HG03060 (cell line): Measurements from ENCODE around the gene KCNK16.

ENCODE experiments used
- ATAC-seq: cut with Tn5 transposase; IDR thresholded peaks from one replicate; pipeline ENCODE4 v1.9.1; 2021; ENCODE audit warnings: low read depth, moderate number of reproducible peaks; ENCODE audit not compliant: unreplicated experiment

The KCNK16 gene

GRCh38 chr6:39281312-39281980 is 41.1 kb downstream of the KCNK16 start:
- no peak for ATAC-seq

- no peak for ATAC-seq
Observed at GRCh38 chr6:39280247-39280731, 42.2 kb downstream of the KCNK16 start.

- ATAC-seq = no peak
Observed at GRCh38 chr6:39279539-39279938, 43.0 kb downstream of the KCNK16 start.

GRCh38 chr6:39276379-39276995 is 46.0 kb downstream of the KCNK16 start:
- ATAC-seq = no peak

- ATAC-seq = no peak
Observed at GRCh38 chr6:39274903-39275302, 47.6 kb downstream of the KCNK16 start.

- ATAC-seq = no peak
Observed at GRCh38 chr6:39274471-39274870, 48.0 kb downstream of the KCNK16 start.

GRCh38 chr6:39273406-39273821 is 49.1 kb downstream of the KCNK16 start:
- no peak for ATAC-seq

- ATAC-seq = no peak
Observed at GRCh38 chr6:39269961-39270360, 52.5 kb downstream of the KCNK16 start.

GRCh38 chr6:39268721-39269120 is 53.8 kb downstream of the KCNK16 start:
- no peak for ATAC-seq

- no peak for ATAC-seq
Observed at GRCh38 chr6:39268171-39268570, 54.3 kb downstream of the KCNK16 start.

GRCh38 chr6:39266782-39267355 is 55.6 kb downstream of the KCNK16 start:
- no peak for ATAC-seq

- no peak for ATAC-seq
Observed at GRCh38 chr6:39266375-39266774, 56.1 kb downstream of the KCNK16 start.
